HG02759 (cell line): ENCODE data around the gene SASH1.

Experiments used
- ATAC-seq: cut with Tn5 transposase; IDR thresholded peaks from one replicate; pipeline ENCODE4 v1.9.1; 2021; ENCODE audit warnings: mild to moderate bottlenecking, moderate library complexity; ENCODE audit not compliant: unreplicated experiment

The SASH1 gene

DNA sequence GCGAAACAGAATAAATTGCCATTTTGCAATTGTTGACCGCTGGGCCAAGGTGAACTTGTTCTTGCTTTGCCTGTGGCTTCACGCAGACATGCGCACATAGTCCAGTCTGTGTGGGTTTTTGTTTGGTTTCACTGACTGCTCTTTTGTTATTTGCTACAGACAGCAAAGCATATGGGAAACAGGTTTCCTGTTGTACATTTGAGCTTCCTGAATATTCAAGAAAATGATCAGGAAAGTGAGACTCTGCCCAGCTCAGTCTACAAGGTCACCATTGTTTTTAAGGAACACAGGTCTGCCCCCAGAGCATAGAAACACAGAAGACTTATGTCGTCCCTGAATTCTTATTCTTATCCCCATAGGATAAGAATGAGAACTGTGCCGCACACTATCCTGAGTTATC, 55.6 kb downstream of the SASH1 start:
- no peak for ATAC-seq

DNA sequence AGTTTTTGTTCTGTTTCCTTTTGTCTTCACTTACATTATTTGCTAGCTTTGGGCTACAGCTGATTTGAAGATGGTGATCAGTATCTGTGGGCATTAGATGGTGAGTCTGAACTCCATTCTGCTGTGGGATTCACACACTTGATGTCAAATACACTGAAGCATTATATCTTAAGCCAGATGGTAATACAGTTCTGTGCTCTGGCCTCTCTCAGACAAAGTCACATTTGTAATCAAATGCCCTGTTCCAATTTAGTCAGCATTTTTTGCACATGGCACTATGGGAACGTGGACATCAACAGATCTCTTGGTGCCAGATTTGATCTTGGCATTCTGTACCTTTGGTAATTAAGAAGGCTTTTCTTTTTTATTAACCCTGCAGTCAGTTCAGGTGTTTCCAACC, 56.0 kb downstream of the SASH1 start:
- no peak for ATAC-seq

GRCh38 chr6:148401571-148401970, 58.9 kb downstream of the SASH1 start:
- ATAC-seq, result no peak

- no peak for ATAC-seq
Observed at GRCh38 chr6:148404456-148405054, 61.9 kb downstream of the SASH1 start.

DNA sequence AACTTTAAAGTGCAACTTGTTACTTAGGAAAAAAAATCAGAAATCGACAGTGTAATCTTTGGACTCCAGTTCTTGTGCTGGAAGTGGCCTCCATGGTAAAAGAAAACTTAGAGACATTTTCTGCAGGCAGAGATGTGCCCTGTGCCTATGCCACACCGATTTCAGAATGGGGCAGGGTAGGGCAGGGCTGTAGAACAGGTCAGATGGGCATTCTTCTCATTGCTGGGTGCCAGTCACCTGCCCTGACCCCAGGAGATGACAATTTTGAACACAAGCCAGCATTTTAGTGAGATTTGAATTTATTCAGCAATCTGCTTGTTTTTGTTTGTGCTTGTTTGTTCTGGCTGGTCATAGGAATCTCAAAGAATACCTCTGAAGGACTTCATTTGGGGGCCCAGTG, 63.3 kb downstream of the SASH1 start:
- ATAC-seq, result no peak

DNA sequence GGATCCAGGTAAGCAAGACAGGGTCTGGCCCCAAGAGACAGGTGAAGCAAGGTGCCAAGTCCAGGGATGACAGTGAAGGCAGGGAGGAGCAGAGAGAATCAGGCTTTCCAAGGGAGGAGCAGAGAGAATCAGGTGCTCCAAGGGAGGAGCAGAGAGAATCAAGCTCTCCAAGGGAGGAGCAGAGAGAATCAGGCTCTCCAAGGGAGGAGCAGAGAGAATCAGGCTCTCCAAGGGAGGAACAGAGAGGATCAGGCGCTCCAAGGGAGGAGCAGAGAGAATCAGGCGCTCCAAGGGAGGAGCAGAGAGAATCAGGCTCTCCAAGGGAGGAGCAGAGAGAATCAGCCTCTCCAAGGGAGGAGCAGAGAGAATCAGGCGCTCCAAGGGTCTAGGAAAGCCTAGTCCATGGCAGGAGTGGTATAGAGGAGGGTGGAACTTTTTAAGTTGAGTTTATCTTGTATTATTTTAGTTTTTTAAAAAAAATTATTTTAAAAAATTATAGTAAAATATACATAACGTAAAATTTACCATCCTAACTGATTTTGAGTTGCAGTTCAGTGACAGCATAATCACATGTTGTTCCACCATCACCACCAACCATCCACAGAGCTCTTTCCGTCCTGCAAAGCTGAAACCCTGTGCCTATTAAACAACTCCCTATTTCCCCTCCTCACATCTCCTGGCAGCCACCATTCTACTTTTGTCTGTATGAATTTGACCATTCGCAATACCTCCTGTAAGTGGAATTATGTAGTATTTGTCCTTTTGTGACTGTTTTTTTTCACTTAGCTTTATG, 64.1 kb downstream of the SASH1 start:
- no peak for ATAC-seq

GRCh38 chr6:148407372-148407771, 64.7 kb downstream of the SASH1 start:
- no peak for ATAC-seq

DNA sequence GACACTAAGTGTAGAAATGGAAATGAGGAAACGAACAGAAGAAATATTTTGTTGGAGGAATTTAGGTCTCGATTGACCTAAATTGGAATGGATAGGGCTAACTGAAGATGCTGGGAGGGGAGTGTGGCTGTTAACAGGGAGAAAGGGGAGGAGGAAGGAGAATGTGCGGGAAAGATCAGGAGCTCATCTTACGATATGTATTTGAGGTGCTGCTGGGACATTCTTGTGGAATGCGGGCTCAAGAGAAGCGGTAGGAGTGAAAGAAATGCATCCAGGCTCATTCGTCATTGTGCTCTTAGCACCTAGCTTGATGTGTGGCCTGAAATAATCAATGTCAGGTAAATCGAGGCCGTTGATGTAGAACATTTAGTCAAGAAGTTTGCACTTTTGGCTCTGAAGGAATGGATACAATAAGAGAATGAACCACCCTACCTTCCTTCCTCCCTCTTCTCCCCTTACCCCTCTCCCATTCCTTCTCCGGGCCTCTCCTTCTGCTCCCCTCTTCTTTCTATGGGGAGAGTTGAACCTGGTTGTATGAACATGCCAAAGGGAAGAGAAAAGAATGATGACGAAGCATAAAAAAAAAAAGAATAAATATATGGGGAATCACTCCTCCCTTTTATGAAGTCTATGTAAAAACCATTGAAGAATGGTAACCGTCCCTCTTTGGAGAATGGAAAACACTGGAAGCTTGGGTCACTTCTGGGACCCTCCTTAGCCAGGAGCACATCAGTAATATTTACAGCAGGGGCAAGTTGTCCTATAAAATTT, 70.9 kb downstream of the SASH1 start:
- ATAC-seq, result no peak

- no peak for ATAC-seq
Observed at GRCh38 chr6:148414092-148414489, 71.5 kb downstream of the SASH1 start.

- no peak for ATAC-seq
Observed at GRCh38 chr6:148414836-148415235, 72.2 kb downstream of the SASH1 start.

DNA sequence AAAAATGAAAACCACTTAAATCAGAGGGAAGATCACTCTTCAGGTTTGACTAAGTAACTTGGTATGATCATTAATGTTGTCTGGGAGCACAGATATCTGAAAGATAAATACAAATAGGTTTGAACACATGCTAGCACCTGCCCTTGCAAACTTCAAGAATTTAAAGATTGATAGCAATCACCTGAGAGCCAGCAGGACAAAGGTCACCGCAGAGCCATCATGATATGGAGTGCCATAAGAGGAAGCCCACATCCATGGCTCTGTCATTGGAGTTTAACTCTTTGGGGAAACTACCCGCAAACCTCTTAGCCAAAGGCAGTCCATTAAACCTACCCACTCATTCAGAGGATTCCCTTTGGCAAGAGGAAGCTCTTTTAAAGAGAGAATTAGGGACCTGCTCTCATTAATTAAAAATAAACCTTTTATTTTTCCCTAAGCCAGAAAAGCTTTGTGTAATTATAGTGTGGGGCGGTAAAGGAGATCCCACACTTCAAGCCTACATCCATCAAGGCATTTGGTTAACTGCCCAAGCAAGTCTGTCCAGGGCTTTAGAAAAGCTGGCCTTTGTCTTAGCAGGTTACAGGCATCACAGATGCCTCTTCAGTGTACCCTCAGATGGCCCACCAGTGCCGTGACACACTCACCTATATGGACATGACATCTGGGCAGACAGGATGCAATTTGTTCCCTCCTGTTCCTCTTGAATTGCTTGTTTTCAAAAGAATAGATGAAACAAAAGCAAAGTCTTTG, 73.0 kb downstream of the SASH1 start:
- no peak for ATAC-seq

DNA sequence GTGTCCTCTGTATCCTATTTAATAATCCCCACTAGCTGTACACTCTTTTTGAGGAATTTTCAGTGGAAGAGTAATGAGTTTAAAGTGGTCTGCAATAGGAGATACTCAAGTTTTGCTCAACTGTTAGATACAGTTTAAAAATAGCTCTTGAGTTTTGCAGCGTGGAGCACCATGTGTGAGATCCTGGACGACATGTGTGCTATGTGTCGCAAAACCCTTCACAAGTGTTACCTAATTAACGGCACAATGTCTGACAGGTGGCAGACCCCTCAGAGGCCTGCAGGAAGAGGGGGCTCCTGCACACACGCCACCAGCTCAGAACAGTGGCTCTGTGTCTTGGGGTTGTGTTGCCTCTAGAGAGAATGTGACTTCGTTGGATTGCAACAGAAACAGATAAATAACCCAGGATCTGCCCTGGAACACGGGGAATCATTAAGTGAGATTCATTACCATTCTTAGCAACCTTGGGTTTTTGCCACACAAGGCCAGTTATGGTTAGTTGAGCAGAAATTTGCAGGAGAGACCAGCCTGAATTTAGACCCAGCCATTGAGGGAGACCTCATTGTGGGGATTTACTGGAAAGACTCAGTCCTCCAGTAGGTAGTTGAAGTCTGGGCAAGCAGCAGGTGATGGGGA, 73.8 kb downstream of the SASH1 start:
- no peak for ATAC-seq

DNA sequence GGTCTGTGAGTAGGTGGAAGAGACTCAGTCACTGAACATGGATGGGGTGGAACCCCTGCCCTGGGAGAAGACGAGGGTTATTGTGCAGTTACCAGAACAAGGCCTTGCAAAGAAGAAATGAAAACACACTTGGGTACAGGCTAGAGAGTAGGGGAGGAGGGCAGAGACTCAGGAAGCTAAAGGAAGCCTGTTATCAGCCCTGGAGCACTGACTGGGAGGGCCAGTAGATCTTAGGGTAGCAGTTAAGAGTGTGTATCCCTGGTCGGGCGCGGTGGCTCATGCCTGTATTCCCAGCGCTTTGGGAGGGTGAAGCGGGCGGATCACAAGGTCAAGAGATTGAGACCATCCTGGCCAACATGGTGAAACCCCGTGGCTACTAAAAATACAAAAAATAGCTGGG, 74.4 kb downstream of the SASH1 start:
- no peak for ATAC-seq

- no peak for ATAC-seq
Observed at GRCh38 chr6:148419430-148419829, 76.8 kb downstream of the SASH1 start.

DNA sequence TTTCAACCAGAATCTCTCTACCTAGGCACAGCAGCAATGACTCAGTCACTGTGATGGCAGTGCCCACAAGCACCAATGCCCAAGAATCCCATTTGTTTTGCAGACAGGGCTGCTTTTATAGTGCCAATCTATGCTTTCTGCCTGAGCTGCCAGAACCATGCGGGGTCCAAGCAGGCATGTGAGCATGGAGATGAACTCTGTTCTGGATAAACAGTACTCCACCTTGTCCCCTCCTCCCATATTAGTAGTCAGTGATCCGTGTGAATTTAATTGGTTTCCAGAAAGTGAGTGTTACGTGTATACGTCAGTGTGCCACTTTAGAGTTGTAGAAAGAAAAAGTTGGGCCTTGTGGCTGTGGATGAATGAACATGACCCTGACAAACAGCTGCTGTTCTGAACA, 79.4 kb downstream of the SASH1 start:
- no peak for ATAC-seq

GRCh38 chr6:148423133-148423532, 80.5 kb downstream of the SASH1 start:
- ATAC-seq, result no peak

GRCh38 chr6:148423601-148424270, 81.1 kb downstream of the SASH1 start:
- peak; percentile 72 for ATAC-seq

DNA sequence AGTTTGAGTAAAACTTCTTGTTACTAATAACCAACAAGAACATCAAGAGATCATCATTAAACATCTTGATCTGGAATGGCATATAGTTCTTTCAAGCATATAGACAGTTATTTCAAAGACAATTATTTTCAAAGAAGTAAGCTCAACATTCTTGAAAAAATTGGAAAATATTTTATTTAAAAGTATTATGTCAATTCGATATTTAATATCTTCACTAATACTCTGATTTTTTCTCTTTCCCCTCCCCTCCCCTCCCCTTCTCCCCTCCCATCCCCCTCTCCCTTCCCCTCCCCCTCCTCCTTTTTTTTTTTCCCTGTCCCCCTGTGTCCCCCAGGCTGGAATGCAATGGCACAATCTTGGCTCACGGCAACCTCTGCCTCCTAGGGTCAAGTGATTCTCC, 82.8 kb downstream of the SASH1 start:
- ATAC-seq, result no peak

DNA sequence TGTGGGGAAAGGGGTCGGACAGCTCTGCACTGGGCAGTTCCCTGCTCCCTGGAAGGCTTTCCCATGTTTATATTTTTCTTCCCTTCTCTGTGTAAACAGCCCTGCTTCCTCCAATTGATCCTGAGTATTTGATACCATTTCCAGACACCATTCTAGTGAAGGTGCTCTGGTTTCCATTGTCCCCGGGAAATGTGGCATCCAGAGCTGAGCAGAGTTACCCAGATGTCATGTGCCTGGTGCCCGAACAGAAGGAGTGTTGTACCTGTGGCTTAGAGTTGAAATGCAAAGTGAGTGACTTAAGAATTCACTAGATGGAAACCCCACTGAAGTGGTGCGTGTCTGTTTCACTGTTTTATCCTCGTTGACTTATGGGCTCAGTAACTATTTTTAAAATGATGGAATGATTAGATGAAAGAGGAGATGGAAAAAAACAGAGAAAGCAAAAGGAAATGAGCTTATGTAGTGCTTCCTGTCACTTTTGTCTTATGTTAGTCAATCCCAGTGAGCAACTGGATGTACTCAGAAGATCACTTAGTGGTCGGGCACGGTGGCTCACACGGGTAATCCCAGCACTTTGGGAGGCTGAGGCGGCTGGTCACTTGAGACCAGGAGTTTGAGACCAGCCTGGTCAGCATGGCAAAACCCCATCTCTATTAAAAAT, 83.8 kb downstream of the SASH1 start:
- no peak for ATAC-seq

DNA sequence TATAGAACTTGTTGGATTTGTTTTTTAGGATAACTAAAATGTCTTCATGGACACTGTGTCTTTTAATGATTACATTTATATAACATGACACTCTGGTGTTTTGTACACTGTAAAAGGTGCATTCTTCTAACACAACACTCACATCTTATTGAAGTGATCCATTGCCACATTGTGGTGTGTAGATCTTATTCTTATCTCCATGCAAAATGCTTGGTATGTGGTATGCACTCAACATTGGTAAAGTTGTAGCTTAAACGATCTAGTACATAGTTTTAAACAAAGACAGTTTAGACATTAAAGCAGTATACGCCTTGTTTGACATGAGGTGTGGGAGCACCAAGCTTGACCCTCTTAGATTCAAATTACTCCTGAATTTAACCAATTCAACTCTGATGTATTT, 84.7 kb downstream of the SASH1 start:
- no peak for ATAC-seq
